GM19455 (cell line): ENCODE measurements around the gene CACHD1.

Source experiments
- ATAC-seq: cut with Tn5 transposase; IDR thresholded peaks from one replicate; pipeline ENCODE4 v1.9.1; 2021; ENCODE audit not compliant: unreplicated experiment

CACHD1 gene

GRCh38 chr1:64545118-64545843, 75.4 kb downstream of the CACHD1 start:
- no peak for ATAC-seq

GRCh38 chr1:64546013-64546412, 76.1 kb downstream of the CACHD1 start:
- no peak for ATAC-seq

GRCh38 chr1:64549464-64550239, 79.7 kb downstream of the CACHD1 start:
- no peak for ATAC-seq

- no peak for ATAC-seq
Measured at GRCh38 chr1:64550510-64550909, 80.6 kb downstream of the CACHD1 start.

GRCh38 chr1:64550946-64551605, 81.1 kb downstream of the CACHD1 start:
- no peak for ATAC-seq

GRCh38 chr1:64553285-64553684, 83.4 kb downstream of the CACHD1 start:
- ATAC-seq: no peak

GRCh38 chr1:64555947-64556346, 86.0 kb downstream of the CACHD1 start:
- no peak for ATAC-seq

- ATAC-seq: no peak
Measured at GRCh38 chr1:64561993-64562392, 92.1 kb downstream of the CACHD1 start.

- ATAC-seq: no peak
Measured at GRCh38 chr1:64563958-64564565, 94.1 kb downstream of the CACHD1 start.

- no peak for ATAC-seq
Measured at GRCh38 chr1:64564891-64565290, 95.0 kb downstream of the CACHD1 start.

- no peak for ATAC-seq
Measured at GRCh38 chr1:64567426-64568170, 97.7 kb downstream of the CACHD1 start.

- no peak for ATAC-seq
Measured at GRCh38 chr1:64568171-64568450, 98.2 kb downstream of the CACHD1 start.

GRCh38 chr1:64569411-64569810, 99.5 kb downstream of the CACHD1 start:
- no peak for ATAC-seq

- ATAC-seq: no peak
Measured at GRCh38 chr1:64570267-64570855, 100.4 kb downstream of the CACHD1 start.

- ATAC-seq: no peak
Measured at GRCh38 chr1:64572222-64572900, 102.4 kb downstream of the CACHD1 start.

GRCh38 chr1:64574301-64574700, 104.4 kb downstream of the CACHD1 start:
- ATAC-seq: no peak

- no peak for ATAC-seq
Measured at GRCh38 chr1:64575881-64576676, 106.2 kb downstream of the CACHD1 start.

GRCh38 chr1:64578270-64578973, 108.5 kb downstream of the CACHD1 start:
- no peak for ATAC-seq

GRCh38 chr1:64579767-64580166, 109.8 kb downstream of the CACHD1 start:
- ATAC-seq: no peak
